Liver (tissue), 9 donors: Measurements from ENCODE around the gene HSPG2. TPM values are rescaled to one million over a fixed set of nuclear protein-coding genes. Genes with fewer than 3 reads are reported as not detected.
"Not testable (repeated sequence)": the region's sequence is repeated elsewhere in the genome, so short reads cannot be mapped to it uniquely, and the experiment has no call there.

Experiments used
- DNase-seq: peaks from one replicate; pipeline ENCODE4 v3.0.0-alpha.2; 2017; ENCODE audit warnings: low spot score
- H3K27ac ChIP-seq, 2 donors: one replicate each; pipeline ENCODE4 v1.7.0; 2013; ENCODE audit warnings: inconsistent platforms in 2 of 2, low read length in 2 of 2, control low read depth in 1 of 2, low read depth in 1 of 2, mild to moderate bottlenecking in 1 of 2
- H3K27me3 ChIP-seq, 4 donors: one replicate each; pipeline versions ENCODE4 v1.6.1 to v1.7.0; 2013; ENCODE audit warnings: low read length in 3 of 4, inconsistent platforms in 1 of 4, mild to moderate bottlenecking in 1 of 4, moderate library complexity in 1 of 4; ENCODE audit not compliant: control insufficient read depth in 4 of 4, insufficient read depth in 4 of 4
- H3K36me3 ChIP-seq, 4 donors: one replicate each; pipeline versions ENCODE4 v1.6.1 to v1.7.0; 2013; ENCODE audit warnings: low read length in 3 of 4, mild to moderate bottlenecking in 3 of 4, low read depth in 1 of 4, moderate library complexity in 1 of 4; ENCODE audit not compliant: control insufficient read depth in 4 of 4, insufficient read depth in 3 of 4
- H3K4me1 ChIP-seq, 4 donors: one replicate each; pipeline versions ENCODE4 v1.6.1 to v1.7.0; 2013; ENCODE audit warnings: low read length in 3 of 4, mild to moderate bottlenecking in 3 of 4, moderate library complexity in 1 of 4; ENCODE audit not compliant: control insufficient read depth in 4 of 4, insufficient read depth in 4 of 4
- H3K4me3 ChIP-seq, 3 donors: one replicate each; pipeline versions ENCODE4 v1.6.1 to v1.7.0; 2013; ENCODE audit warnings: low read length in 3 of 3, control low read depth in 1 of 3, low read depth in 1 of 3, mild to moderate bottlenecking in 1 of 3
- H3K9ac ChIP-seq, 2 donors: one replicate each; pipeline ENCODE4 v1.7.0; 2013; ENCODE audit warnings: low read length in 2 of 2, mild to moderate bottlenecking in 2 of 2, moderate library complexity in 2 of 2, control low read depth in 1 of 2, low read depth in 1 of 2
- H3K9me3 ChIP-seq, 4 donors: one replicate each; pipeline versions ENCODE4 v1.6.1 to v1.7.0; 2013; ENCODE audit warnings: low read length in 3 of 4; ENCODE audit not compliant: control insufficient read depth in 4 of 4
- GABPA ChIP-seq, 2 donors: IDR thresholded peaks in 1 of 2; conservative IDR thresholded peaks in 1 of 2; 2 replicates each; pipeline ENCODE4 v1.6.1; 2016; ENCODE audit warnings: antibody characterized with exemption in 2 of 2, mild to moderate bottlenecking in 1 of 2, moderate library complexity in 1 of 2
- HNF4G ChIP-seq: IDR thresholded peaks from 2 replicates; pipeline ENCODE4 v1.6.1; 2016; ENCODE audit warnings: antibody characterized with exemption
- JUND ChIP-seq, 2 donors: IDR thresholded peaks; 2 replicates each; pipeline ENCODE4 v1.6.1; 2016; ENCODE audit warnings: antibody characterized with exemption in 2 of 2
- RAD21 ChIP-seq, 2 donors: IDR thresholded peaks; 2 replicates each; pipeline ENCODE4 v1.6.1; 2016; ENCODE audit warnings: antibody characterized with exemption in 2 of 2, mild to moderate bottlenecking in 2 of 2
- SP1 ChIP-seq: IDR thresholded peaks from 2 replicates; pipeline ENCODE4 v1.6.1; 2018; ENCODE audit warnings: antibody characterized with exemption, mild to moderate bottlenecking
- YY1 ChIP-seq: IDR thresholded peaks from 2 replicates; pipeline ENCODE4 v1.6.1; 2016; ENCODE audit warnings: antibody characterized with exemption, mild to moderate bottlenecking
- WGBS: extraction: QIAGEN DNeasy Blood & Tissue Kit; methylation state at CpG from one replicate; pipeline ENCODE4 v1.1.7; 2013; 5-methylcytosine and 5-hydroxymethylcytosine counted together
- polyA plus RNA-seq, 2 donors: library from polyadenylated mRNA; stranded (reverse) in 1 of 2; unstranded in 1 of 2; fragments of 200-250 nt in 1 of 2; fragments of >200 nt in 1 of 2; fragmentation: Nextera tagmentation in 1 of 2; extraction: Ambion mirVana in 1 of 2; gene quantifications; one replicate each; pipeline versions ENCODE4 v1.2.1 to v1.2.3, GENCODE V29; 2013 to 2015
- total RNA-seq, 2 donors: library from RNA; depleted of rRNA; stranded (reverse); fragments of >200 nt; gene quantifications; one replicate each; pipeline ENCODE4 v1.2.3, GENCODE V29; 2014
- TF ChIP-seq, protein P1 (sequence below): IDR thresholded peaks from 2 replicates; pipeline ENCODE4 v1.6.1; 2016; ENCODE audit warnings: antibody characterized with exemption
- TF ChIP-seq, protein P2 (sequence below): fragments of 150-350 bp; IDR thresholded peaks from 2 replicates; pipeline ENCODE4 v1.5.1; 2017; ENCODE audit warnings: improper control_type of control experiment, low read depth, low read length; ENCODE audit not compliant: missing input control
- TF ChIP-seq, protein P3 (sequence below): IDR thresholded peaks from 2 replicates; pipeline ENCODE4 v1.6.1; 2016; ENCODE audit warnings: antibody characterized with exemption
- TF ChIP-seq, protein P4 (sequence below): IDR thresholded peaks from 2 replicates; pipeline ENCODE4 v1.6.1; 2016; ENCODE audit warnings: antibody characterized with exemption, mild to moderate bottlenecking
- donor health status: healthy.
- donor health status: healthy.
- donor health status: healthy.
- donor health status: healthy.
- donor health status: healthy.

The HSPG2 gene
- total and polyA plus RNA-seq, 4 donors = 5.6 to 43.9 (median 23.9) TPM

DNA sequence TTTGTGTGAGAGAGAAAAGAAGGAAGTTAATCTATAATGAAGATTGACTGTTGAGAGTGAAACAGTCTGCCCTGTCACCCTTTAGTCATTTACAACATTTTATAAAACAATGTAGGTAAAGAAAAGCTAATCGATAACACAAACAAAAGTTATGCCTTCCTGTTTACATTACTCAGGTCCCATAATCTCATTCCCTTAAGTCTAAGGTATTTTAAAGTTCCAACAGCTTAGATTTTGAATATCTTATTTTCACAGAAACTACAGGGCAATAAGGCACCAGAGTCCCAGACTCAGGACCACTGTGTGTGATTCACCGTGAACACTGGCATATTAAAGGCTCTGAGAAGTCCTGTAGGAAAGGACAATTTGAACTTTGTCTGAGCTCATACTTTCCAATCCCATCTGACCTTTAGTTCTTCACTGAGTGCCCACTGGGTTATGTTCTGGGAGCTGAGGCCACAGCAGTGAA, 35.9 kb upstream of the HSPG2 start:
- H3K27ac ChIP-seq = peak overlapping the region in 1 of 2 donors; percentile 35
- WGBS = 17% methylated on average over 2 of the region's 2 CpGs
- not testable (repeated sequence) for H3K9me3 ChIP-seq, H3K27me3 ChIP-seq, H3K4me1 ChIP-seq, H3K4me3 ChIP-seq, H3K9ac ChIP-seq, DNase-seq, H3K36me3 ChIP-seq
- TF ChIP-seq SP1 = peak; percentile 7
- peak in 1 of 2 donors; percentile 30 for TF ChIP-seq JUND (IDR thresholded peaks at IDR 0.05)

DNA sequence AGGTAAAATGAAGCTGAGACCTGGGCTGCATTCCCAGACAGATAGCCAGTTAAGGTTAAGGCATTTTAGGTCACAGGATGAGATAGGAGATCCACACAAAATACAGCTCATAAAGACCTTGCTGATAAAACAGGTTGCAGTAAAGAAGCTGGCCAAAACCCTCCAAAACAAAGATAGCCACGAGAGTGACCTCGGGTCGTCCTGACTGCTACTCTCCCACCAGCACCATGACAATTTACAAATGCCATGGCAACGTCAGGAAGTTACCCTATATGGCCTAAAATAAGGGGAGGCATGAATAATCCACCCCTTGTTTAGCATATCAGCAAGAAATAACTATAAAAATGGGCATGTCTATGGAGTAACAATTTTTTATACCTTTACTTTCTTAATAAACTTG, 33.4 kb upstream of the HSPG2 start:
- not testable (repeated sequence) for H3K9ac ChIP-seq, H3K27me3 ChIP-seq, H3K27ac ChIP-seq, DNase-seq, H3K9me3 ChIP-seq, H3K4me1 ChIP-seq, H3K36me3 ChIP-seq, H3K4me3 ChIP-seq
- WGBS = 31% methylated on average over 4 of the region's 4 CpGs

DNA sequence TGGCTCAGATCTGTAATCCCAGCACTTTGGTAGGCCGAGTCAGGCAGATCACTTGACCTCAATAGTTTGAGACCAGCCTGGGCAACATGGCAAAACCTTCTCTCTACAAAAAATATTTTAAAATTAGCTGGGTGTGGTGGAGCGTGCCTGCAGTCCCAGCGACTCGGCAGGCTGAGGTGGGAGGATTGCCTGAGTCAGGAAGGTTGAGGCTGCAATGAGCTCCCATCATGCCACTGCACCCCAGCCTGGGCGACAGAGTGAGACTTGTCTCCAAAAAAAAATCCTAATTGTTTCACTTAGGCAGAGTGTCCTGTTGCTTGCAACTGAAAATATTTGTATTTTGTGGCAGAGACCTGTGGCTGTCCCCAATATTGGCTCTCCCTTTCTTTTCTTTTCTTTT, 32.0 kb upstream of the HSPG2 start:
- not testable (repeated sequence) for H3K27ac ChIP-seq, H3K4me1 ChIP-seq, H3K36me3 ChIP-seq, H3K27me3 ChIP-seq, H3K4me3 ChIP-seq, DNase-seq, H3K9ac ChIP-seq, H3K9me3 ChIP-seq
- WGBS = 82% methylated on average over 5 of the region's 5 CpGs

DNA sequence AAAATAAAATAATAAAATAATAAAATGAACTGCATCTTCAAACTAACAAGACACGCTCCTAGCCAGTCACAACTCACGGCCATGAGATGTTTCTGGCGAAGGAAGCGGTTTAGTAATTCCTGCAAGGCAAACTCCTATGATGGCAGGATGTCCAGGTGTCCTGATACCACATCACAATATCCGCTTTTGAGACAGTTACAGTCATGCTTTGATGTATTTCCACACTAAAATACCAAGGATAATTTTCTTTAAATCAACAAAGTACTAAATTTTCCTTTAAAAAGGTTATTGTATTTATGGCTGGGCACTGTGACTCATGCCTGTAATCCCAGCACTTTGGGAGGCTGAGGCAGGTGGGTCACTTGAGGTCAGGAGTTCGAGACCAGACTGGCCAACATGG, 30.1 kb upstream of the HSPG2 start:
- not testable (repeated sequence) for H3K27ac ChIP-seq, H3K27me3 ChIP-seq, H3K9me3 ChIP-seq, H3K4me3 ChIP-seq, DNase-seq, H3K4me1 ChIP-seq, H3K9ac ChIP-seq, H3K36me3 ChIP-seq
- WGBS = 93% methylated on average over 6 of the region's 6 CpGs

DNA sequence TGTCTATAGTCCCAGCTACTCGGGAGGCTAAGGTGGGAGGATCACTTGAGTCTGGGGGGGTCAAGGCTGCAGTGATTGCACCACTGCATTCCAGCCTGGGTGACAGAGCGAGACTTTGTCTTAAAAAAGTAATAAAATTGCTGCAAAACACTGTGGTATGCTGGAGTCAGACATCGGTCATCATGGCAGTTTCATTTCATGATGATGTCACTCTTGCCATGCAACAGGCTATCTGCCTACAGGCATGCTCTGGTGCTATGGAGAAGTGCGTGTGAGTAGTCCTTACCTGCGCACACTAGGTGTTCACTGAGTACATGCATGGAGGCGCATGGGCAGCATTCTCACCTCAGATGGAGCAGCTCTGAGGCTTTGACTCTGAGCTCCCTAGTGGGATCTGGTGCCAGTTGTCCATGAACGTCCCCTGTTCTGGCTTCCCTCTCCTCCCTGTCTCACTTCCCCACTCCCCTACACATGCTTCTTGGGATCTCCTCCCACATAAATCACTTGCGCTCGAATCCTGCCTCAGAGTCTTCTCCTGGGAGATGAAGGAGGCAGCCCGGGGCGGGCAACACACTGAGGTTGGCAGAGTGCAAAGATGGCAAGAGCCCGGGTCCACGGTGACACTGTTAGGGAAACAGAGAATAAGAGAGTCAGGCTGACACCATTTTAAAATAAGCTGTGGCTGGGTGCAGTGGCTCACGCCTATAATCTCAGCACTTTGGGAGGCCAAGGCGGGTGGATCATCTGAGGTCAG, 29.3 kb upstream of the HSPG2 start:
- Histone ChIP-seq H3K4me3 (no peak overlapping the region), H3K36me3 (no peaks in the 10 kb centered on the region), H3K4me1 (peaks cover 0 to 2% (median under 1%) of the 10 kb centered on the region in 4 donors), H3K9me3 (no peaks in the 10 kb centered on the region), H3K9ac (no peak overlapping the region), H3K27me3 (no peaks in the 10 kb centered on the region), H3K27ac (no peak overlapping the region)
- WGBS = 86% methylated on average over 15 of the region's 15 CpGs
- DNase-seq = no peak
- TF ChIP-seq, protein P1, sequence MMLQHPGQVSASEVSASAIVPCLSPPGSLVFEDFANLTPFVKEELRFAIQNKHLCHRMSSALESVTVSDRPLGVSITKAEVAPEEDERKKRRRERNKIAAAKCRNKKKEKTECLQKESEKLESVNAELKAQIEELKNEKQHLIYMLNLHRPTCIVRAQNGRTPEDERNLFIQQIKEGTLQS = no peak
- no peak for TF ChIP-seq SP1
- TF ChIP-seq, protein P2, sequence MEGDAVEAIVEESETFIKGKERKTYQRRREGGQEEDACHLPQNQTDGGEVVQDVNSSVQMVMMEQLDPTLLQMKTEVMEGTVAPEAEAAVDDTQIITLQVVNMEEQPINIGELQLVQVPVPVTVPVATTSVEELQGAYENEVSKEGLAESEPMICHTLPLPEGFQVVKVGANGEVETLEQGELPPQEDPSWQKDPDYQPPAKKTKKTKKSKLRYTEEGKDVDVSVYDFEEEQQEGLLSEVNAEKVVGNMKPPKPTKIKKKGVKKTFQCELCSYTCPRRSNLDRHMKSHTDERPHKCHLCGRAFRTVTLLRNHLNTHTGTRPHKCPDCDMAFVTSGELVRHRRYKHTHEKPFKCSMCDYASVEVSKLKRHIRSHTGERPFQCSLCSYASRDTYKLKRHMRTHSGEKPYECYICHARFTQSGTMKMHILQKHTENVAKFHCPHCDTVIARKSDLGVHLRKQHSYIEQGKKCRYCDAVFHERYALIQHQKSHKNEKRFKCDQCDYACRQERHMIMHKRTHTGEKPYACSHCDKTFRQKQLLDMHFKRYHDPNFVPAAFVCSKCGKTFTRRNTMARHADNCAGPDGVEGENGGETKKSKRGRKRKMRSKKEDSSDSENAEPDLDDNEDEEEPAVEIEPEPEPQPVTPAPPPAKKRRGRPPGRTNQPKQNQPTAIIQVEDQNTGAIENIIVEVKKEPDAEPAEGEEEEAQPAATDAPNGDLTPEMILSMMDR = no peak
- TF ChIP-seq, protein P3, sequence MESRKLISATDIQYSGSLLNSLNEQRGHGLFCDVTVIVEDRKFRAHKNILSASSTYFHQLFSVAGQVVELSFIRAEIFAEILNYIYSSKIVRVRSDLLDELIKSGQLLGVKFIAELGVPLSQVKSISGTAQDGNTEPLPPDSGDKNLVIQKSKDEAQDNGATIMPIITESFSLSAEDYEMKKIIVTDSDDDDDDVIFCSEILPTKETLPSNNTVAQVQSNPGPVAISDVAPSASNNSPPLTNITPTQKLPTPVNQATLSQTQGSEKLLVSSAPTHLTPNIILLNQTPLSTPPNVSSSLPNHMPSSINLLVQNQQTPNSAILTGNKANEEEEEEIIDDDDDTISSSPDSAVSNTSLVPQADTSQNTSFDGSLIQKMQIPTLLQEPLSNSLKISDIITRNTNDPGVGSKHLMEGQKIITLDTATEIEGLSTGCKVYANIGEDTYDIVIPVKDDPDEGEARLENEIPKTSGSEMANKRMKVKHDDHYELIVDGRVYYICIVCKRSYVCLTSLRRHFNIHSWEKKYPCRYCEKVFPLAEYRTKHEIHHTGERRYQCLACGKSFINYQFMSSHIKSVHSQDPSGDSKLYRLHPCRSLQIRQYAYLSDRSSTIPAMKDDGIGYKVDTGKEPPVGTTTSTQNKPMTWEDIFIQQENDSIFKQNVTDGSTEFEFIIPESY = no peak
- TF ChIP-seq RAD21 (IDR thresholded peaks at IDR 0.05) = no peak
- no peak for TF ChIP-seq YY1
- TF ChIP-seq, protein P4, sequence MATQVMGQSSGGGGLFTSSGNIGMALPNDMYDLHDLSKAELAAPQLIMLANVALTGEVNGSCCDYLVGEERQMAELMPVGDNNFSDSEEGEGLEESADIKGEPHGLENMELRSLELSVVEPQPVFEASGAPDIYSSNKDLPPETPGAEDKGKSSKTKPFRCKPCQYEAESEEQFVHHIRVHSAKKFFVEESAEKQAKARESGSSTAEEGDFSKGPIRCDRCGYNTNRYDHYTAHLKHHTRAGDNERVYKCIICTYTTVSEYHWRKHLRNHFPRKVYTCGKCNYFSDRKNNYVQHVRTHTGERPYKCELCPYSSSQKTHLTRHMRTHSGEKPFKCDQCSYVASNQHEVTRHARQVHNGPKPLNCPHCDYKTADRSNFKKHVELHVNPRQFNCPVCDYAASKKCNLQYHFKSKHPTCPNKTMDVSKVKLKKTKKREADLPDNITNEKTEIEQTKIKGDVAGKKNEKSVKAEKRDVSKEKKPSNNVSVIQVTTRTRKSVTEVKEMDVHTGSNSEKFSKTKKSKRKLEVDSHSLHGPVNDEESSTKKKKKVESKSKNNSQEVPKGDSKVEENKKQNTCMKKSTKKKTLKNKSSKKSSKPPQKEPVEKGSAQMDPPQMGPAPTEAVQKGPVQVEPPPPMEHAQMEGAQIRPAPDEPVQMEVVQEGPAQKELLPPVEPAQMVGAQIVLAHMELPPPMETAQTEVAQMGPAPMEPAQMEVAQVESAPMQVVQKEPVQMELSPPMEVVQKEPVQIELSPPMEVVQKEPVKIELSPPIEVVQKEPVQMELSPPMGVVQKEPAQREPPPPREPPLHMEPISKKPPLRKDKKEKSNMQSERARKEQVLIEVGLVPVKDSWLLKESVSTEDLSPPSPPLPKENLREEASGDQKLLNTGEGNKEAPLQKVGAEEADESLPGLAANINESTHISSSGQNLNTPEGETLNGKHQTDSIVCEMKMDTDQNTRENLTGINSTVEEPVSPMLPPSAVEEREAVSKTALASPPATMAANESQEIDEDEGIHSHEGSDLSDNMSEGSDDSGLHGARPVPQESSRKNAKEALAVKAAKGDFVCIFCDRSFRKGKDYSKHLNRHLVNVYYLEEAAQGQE = no peak
- no peak for TF ChIP-seq HNF4G
- TF ChIP-seq GABPA (IDR thresholded peaks at IDR 0.05 in 1 of 2, conservative IDR thresholded peaks at IDR 0.05 in 1 of 2) = no peak
